Measurements from ENCODE around the gene SCO2. TPM values are rescaled to one million over a fixed set of nuclear protein-coding genes. Genes with fewer than 3 reads are reported as not detected.

The SCO2 gene
- total and polyA plus RNA-seq, 10 of the 15 experiments (the other 5 are each of a cell fraction or from before 2014, with no cell fraction given), result 0.18 to 16.0 (median 2.4) TPM; not detected in 1

DNA sequence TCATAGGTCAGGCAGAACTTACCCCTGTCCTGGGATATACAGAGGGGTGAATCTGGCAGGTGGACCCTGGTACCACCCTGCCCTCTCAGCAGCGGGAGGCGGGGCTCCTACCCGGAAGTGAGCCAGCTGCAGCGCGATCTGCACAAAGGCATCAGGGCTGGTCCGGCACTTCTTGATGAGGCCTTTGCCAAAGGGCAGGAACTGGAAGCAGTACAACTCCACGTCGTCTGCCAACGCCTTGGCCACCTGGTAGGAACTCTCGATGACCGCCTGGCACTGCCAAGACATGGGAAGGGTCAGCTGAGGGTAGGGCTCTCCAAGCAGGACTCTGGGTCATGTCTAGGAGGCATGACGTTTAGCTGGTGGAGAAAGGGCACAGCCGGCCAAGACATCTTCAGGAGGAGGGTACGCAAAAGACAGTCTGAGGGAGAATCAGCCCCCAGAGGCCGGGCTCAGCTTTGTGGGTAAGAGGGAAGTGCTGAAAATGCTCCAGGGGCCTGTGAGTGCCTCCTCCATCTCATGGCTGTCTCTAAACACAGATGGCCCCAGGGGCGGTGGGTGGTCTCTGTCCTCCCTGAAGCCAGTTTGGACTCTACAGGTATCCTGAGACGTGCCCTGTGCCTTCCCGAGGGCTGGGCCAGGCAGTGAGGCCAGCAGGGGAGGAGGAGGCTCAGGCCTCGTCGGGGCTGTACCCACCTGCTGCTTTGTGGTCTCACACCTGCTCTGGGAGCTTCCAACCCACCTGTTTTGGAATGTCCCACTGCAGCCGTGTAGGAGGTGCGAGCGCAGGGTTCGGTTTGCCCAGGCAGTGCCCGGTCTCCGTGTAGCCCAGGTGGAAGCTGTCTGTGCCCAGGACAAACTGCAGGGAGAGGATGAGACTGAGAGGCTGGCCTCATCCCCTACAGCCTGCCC lies 46.1 kb upstream of the SCO2 start:
- in situ Hi-C loops (cut with MboI), result no loop called here
- 81% methylated on average over 26 of the region's 26 CpGs for WGBS (ENCODE audit: insufficient coverage, insufficient replicate concordance, low lambda C conversion rate, missing lambda C conversion rate)
- Histone ChIP-seq H4K20me1 (ENCODE audit: control insufficient read depth, insufficient read depth) (no peaks in the 10 kb centered on the region), H3K4me3 (no peak overlapping the region), H3K27ac (ENCODE audit: control insufficient read depth, insufficient read depth) (no peak overlapping the region), H3K36me3 (ENCODE audit: control insufficient read depth in 2 of 2, insufficient read depth in 2 of 2, low read length in 1 of 2) (peaks cover 14 to 20% of the 10 kb centered on the region in 2 experiments; a peak in 3 of 4 replicates), H3K4me2 (ENCODE audit: control insufficient read depth, insufficient read depth) (no peak overlapping the region), H3K4me1 (ENCODE audit: control insufficient read depth, insufficient read depth, low read length) (peaks cover 7% of the 10 kb centered on the region), H3K9ac (ENCODE audit: control insufficient read depth, insufficient read depth, low read length) (no peak overlapping the region), H3K79me2 (ENCODE audit: control insufficient read depth, insufficient read depth, low read length) (no peaks in the 10 kb centered on the region), H3K9me3 (replicated peaks; ENCODE audit: control insufficient read depth, insufficient read depth, low read length) (no peaks in the 10 kb centered on the region), H3K27me3 (replicated peaks in 1 of 2; ENCODE audit: control insufficient read depth in 2 of 2, insufficient read depth in 2 of 2, low read length in 1 of 2) (no peaks in the 10 kb centered on the region), H2AFZ (ENCODE audit: control insufficient read depth, low read depth, low read length) (no peak overlapping the region)
- FAIRE-seq, result no peak
- intact Hi-C loops (cut with micrococcal nuclease; ENCODE audit: unreplicated experiment), result no loop called here
- BruUV-seq (replicated peaks), result no TSS peak
- no peak for DNase-seq (ENCODE audit: low read depth, low spot score)
- ChIA-PET POLR2A (no interaction called here), SMC1A (ENCODE audit: uncharacterized antibody, unreplicated experiment) (interaction anchor here (0.7 kb wide), 1 partner anchor 128 kb away, joined by 3 read pairs; no protein-coding TSS in a partner anchor), CTCF (interaction anchor here (0.9 to 2.1 kb wide), 3 partner anchors 8 to 50 kb away, joined by 3 to 12 read pairs (median 4); partner anchors contain the start of genes SCO2 and SYCE3), RAD21 (ENCODE audit: unreplicated experiment) (interaction anchor here (0.8 kb wide), 1 partner anchor 42 kb away, joined by 3 read pairs; no protein-coding TSS in a partner anchor)
- no peak for ATAC-seq
- TF ChIP-seq CHD4 (IDR thresholded peaks at IDR 0.05) (no peak), MTA3 (IDR thresholded peaks at IDR 0.05; ENCODE audit: borderline replicate concordance, low read length) (no peak), SUZ12 (IDR thresholded peaks at IDR 0.05; ENCODE audit: unreplicated experiment) (no peak), RB1 (IDR thresholded peaks at IDR 0.05; ENCODE audit: borderline replicate concordance) (no peak), MYC (IDR thresholded peaks at IDR 0.05; ENCODE audit: insufficient read depth, insufficient read length, insufficient replicate concordance, low read length, severe bottlenecking) (no peak), NBN (IDR thresholded peaks at IDR 0.05) (no peak)
- TF ChIP-seq, protein P1, sequence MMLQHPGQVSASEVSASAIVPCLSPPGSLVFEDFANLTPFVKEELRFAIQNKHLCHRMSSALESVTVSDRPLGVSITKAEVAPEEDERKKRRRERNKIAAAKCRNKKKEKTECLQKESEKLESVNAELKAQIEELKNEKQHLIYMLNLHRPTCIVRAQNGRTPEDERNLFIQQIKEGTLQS (IDR thresholded peaks at IDR 0.05; ENCODE audit: borderline replicate concordance, extremely low read depth, low read depth, low read length), result no peak
- TF ChIP-seq, protein P2, sequence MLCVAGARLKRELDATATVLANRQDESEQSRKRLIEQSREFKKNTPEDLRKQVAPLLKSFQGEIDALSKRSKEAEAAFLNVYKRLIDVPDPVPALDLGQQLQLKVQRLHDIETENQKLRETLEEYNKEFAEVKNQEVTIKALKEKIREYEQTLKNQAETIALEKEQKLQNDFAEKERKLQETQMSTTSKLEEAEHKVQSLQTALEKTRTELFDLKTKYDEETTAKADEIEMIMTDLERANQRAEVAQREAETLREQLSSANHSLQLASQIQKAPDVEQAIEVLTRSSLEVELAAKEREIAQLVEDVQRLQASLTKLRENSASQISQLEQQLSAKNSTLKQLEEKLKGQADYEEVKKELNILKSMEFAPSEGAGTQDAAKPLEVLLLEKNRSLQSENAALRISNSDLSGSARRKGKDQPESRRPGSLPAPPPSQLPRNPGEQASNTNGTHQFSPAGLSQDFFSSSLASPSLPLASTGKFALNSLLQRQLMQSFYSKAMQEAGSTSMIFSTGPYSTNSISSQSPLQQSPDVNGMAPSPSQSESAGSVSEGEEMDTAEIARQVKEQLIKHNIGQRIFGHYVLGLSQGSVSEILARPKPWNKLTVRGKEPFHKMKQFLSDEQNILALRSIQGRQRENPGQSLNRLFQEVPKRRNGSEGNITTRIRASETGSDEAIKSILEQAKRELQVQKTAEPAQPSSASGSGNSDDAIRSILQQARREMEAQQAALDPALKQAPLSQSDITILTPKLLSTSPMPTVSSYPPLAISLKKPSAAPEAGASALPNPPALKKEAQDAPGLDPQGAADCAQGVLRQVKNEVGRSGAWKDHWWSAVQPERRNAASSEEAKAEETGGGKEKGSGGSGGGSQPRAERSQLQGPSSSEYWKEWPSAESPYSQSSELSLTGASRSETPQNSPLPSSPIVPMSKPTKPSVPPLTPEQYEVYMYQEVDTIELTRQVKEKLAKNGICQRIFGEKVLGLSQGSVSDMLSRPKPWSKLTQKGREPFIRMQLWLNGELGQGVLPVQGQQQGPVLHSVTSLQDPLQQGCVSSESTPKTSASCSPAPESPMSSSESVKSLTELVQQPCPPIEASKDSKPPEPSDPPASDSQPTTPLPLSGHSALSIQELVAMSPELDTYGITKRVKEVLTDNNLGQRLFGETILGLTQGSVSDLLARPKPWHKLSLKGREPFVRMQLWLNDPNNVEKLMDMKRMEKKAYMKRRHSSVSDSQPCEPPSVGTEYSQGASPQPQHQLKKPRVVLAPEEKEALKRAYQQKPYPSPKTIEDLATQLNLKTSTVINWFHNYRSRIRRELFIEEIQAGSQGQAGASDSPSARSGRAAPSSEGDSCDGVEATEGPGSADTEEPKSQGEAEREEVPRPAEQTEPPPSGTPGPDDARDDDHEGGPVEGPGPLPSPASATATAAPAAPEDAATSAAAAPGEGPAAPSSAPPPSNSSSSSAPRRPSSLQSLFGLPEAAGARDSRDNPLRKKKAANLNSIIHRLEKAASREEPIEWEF (IDR thresholded peaks at IDR 0.05; ENCODE audit: insufficient replicate concordance, low read depth, low read length), result no peak
- TF ChIP-seq, protein P3, sequence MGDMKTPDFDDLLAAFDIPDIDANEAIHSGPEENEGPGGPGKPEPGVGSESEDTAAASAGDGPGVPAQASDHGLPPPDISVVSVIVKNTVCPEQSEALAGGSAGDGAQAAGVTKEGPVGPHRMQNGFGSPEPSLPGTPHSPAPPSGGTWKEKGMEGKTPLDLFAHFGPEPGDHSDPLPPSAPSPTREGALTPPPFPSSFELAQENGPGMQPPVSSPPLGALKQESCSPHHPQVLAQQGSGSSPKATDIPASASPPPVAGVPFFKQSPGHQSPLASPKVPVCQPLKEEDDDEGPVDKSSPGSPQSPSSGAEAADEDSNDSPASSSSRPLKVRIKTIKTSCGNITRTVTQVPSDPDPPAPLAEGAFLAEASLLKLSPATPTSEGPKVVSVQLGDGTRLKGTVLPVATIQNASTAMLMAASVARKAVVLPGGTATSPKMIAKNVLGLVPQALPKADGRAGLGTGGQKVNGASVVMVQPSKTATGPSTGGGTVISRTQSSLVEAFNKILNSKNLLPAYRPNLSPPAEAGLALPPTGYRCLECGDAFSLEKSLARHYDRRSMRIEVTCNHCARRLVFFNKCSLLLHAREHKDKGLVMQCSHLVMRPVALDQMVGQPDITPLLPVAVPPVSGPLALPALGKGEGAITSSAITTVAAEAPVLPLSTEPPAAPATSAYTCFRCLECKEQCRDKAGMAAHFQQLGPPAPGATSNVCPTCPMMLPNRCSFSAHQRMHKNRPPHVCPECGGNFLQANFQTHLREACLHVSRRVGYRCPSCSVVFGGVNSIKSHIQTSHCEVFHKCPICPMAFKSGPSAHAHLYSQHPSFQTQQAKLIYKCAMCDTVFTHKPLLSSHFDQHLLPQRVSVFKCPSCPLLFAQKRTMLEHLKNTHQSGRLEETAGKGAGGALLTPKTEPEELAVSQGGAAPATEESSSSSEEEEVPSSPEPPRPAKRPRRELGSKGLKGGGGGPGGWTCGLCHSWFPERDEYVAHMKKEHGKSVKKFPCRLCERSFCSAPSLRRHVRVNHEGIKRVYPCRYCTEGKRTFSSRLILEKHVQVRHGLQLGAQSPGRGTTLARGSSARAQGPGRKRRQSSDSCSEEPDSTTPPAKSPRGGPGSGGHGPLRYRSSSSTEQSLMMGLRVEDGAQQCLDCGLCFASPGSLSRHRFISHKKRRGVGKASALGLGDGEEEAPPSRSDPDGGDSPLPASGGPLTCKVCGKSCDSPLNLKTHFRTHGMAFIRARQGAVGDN (IDR thresholded peaks at IDR 0.05), result no peak

Data from GM12878 (cell line).